Activated T-cell treated with anti-CD3 and anti-CD28 coated beads for 24 hours (primary cell): ENCODE measurements around the gene FN1.

Experiments
- DNase-seq: peaks from one replicate; pipeline ENCODE4 v3.0.0-alpha.2; 2020; ENCODE audit warnings: low read depth

The FN1 gene

DNA sequence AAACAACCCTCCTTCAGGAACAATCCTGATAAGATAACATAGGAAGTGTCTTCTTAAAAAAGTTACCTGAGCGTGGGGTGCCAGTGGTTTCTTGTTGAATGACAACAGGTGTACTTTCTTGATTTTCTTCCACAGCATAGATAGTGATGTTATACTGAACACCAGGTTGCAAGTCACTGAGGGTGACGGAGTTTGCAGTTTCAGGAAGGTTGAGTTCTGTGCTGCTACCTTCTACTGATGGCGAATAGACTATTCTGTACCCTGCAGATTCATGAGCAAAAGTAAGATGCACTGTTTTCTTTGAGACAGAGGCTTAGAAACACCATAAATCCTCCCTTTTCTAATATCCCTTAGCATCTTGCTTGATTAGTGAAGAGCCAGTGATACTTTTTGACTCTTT lies 28.8 kb downstream of the FN1 start:
- DNase-seq: no peak

GRCh38 chr2:215405722-215406581 lies 29.9 kb downstream of the FN1 start:
- DNase-seq: no peak

- no peak for DNase-seq
Measured at GRCh38 chr2:215404348-215405012, 31.4 kb downstream of the FN1 start.

DNA sequence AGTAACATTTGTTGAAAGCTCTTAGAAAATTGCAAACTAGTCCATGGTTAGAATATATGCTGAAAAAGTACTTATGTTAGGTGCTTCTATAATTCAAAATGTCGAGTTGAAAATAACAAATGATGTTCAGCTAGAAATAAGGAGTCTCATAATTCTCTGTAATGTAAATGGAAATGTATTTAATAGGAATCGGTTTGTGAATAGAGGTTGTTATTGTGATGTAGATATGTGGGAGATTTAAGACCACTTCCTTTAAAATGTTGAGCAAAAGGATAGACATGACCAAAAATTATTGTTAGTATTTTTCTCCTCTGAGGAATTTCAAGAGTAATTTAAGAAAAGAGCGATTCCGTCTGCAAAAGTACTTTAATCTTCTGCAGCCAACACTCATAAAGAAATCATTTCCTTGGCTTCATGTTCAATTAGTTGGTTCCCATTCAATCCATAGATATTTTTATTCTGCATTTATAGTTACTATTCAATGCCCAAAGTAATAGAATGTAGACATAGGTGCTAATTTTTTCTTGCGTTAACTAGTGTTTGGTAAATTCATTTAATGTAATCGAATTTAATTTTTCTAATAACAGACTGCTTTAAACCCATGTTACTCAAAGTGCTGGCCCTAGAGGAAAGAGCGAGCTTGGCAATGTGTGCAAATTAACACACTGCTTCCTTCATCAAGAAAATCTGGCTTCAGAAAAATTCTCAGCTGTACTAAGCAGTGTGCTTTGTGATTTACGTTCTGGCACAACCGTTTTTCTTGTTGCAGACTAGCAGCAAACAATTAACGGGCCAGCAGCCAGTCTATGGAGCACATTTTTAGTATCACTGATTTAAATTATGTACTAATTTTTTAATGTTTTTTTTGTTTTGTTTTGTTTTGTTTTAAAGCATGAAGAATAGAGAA lies 32.2 kb downstream of the FN1 start:
- no peak for DNase-seq

DNA sequence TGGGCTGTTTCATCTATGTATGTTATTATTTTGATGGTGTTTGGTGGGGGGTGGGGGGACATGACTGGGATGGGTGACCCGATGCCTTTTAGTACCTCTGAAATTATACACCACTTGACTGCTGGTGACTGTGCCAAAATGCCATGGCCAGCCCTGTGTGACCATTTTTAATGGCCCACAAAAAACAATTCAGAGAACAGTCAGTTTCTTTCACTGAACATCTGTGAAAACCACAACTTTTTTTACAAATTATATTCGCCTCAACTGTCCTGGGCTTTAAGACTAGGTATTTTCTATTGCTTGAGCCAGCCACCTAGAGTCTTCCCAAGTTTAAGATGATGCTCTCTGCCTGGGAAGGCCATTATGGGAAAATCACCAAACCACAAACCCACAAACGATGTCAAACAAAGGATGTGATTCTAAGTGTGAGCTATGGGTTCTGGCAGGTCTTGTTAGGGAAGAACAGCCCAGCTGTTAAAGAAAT lies 33.9 kb downstream of the FN1 start:
- DNase-seq: no peak

GRCh38 chr2:215399067-215399716 lies 36.7 kb downstream of the FN1 start:
- no peak for DNase-seq

GRCh38 chr2:215397632-215398341 lies 38.1 kb downstream of the FN1 start:
- DNase-seq: no peak

DNA sequence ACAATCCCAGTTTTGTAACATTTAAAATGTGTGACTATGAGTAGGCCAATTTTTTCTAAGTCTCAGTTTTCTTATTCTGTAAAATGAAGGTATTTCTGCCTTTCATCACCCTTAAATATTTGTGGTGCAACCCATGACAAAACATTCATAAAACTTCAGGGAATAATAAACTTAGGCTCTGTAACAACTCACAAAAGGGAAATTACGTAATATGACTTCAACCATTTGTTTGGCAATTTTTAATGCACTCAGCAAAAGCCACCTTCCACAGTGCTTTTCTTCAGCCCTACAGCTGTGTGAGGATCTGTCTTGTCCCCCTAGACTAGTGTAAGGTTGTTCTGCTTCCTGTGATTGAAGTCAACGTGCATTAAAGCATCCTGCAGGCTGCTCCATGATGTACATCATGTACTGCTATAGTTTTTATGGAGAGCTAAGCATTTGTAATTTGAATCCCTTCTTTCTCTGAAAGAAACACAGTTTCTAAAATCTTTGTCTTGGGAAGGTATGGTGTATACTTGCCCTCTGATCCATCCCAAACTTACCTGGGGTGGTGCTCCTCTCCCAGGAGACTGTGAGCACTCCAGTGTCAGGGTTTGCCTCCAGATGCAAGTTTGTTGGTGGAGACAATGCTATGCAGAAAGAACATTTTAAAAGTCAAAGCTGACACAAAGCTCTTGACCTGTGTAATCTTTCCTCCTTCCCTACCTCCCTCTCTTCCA lies 39.1 kb downstream of the FN1 start:
- DNase-seq: no peak

- no peak for DNase-seq
Measured at GRCh38 chr2:215395687-215396460, 40.0 kb downstream of the FN1 start.

DNA sequence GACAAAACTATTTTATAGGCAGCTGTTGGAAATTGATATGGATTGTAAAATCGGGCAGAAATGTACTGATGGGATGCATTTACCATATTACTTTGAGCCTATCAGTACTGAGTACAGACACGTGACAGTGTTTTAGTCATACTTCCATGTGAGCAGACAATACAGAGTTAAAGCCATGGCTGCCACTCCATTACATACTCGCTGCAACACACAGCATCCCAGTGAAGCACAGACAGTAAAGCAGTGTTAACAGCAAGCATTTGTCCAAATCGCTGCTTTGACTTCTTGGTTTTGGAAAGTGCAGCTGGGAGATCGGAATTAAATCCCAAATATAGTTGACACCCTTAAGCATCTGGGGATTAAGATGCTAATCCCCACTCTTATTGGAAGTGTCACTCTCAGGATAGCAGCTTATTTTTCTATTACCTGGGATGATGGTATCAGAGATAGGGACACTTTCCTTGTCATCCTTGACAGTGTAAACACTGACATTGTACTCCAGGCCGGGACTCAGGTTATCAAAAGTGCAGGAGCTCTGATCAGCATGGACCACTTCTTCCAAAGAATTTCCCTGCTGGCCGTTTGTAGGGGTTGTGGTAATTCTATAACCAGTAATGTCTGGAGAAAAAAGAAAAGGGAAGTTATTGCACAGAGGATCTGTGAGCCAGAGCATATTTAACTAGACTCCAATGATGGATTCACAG lies 41.6 kb downstream of the FN1 start:
- DNase-seq: no peak

DNA sequence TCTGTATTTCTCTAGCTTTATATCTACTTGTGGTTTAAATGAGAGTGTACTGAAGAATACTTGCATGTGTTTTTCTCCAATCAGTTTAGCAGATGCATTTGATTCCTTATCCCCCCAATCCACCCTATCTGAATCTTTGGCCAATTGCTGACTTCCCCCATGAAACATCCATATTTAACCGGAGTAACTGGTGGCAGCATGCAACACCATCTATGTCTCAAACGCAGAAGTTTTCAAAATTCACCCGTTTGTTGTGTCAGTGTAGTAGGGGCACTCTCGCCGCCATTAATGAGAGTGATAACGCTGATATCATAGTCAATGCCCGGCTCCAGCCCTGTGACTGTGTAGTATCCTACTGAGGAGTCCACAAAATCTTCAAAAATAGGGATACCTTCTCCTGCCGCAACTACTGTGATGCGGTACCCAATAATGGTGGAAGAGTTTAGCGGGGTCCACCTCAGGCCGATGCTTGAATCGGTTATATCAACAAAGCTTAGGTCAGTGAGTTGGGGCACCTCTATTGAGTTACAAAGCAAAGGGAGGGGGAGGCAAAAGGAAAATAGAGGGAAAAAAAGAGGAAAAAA lies 43.1 kb downstream of the FN1 start:
- DNase-seq: no peak

GRCh38 chr2:215392164-215392563 lies 43.7 kb downstream of the FN1 start:
- no peak for DNase-seq

DNA sequence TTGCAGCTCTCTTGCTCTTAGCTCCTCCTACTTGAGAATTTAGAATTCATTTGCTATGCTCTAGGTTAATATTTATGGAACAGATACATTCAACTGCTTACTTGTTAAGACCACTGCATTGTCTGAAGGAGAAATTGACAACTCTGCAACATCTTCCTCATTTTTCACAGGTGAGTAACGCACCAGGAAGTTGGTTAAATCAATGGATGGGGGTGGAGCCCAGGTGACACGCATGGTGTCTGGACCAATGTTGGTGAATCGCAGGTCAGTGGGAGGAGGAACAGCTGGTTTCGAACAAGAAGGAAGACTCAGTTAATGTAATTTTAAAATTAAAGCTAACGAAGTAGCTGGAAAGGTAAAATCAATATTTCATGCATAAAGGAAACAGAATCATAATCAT lies 44.3 kb downstream of the FN1 start:
- no peak for DNase-seq

DNA sequence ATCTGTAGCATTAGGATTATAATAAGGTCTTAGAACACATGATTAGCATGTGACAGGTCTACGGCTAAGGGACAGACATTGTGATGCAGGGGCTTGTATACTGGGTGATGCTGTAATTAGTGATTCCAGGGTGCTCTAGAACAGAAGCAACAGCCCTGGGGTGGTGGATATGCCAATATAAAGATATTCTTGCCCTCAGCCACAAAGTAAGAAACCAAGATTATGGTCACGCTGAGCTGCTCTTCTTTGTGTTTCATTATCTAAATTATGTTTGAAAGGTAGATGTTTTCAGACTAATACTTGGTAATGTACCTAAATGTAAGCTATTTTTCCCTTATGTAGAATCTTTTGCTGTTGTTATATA lies 45.3 kb downstream of the FN1 start:
- DNase-seq: no peak

DNA sequence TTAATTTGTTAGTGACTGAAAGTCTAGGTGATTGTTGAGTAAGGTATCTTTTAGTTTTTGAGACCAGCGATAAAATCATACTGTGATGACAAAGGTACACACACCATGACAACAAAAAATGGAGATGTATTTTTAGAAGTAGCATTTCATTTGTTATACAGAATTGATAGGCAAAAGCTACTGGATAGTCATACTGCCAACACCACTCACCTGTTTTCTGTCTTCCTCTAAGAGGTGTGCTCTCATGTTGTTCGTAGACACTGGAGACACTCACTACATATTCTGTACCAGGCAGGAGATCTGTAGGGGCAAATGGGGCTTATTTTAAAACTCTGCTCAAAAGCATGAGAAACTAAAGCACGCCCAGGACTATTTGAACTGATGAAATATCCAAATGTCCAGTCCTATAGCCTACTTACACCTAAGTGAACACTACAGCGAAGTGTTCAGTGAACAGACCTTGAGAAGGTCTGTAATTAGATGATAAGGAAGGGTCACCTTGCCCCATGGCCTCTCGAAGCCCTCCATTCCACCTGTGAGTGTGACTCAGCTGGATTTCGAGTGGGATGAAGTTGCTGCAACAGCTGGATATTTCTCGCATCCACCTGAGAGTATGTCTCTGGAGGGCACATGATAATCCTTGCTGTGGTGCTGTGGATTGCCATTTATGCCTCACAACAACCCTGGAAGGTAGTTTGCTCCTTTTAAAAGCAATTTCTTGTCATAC lies 47.7 kb downstream of the FN1 start:
- no peak for DNase-seq

- DNase-seq: no peak
Measured at GRCh38 chr2:215386566-215386965, 49.3 kb downstream of the FN1 start.

DNA sequence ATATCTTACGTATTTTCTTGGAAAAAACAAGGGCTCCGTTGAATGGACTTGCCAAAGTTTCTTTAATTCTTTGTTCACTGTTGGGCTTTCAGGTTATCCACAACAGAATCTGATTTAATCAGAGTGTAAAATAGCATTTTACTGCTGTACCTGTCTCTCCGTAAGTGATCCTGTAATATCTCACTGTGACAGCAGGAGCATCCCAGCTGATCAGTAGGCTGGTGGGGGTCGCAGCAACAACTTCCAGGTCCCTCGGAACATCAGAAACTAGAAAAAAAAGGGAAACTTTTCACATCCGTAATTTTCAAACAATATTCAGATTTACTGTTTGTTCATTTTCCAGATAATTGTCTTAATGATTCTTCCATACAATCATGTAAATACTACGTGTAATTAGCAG lies 51.2 kb downstream of the FN1 start:
- DNase-seq: no peak

- no peak for DNase-seq
Measured at GRCh38 chr2:215383652-215384279, 52.1 kb downstream of the FN1 start.
